Stimulated activated CD8-positive, alpha-beta memory T cell treated with anti-CD3 and anti-CD28 coated beads, Interleukin-2, amount 100 ng/mL, for 48 hours (primary cell): ENCODE results near the gene BEST1.

Experiments used
- DNase-seq, 2 donors: peaks; one replicate each; pipeline ENCODE4 v3.0.0-alpha.2; 2020; ENCODE audit warnings: low read depth in 2 of 2

Gene BEST1

DNA sequence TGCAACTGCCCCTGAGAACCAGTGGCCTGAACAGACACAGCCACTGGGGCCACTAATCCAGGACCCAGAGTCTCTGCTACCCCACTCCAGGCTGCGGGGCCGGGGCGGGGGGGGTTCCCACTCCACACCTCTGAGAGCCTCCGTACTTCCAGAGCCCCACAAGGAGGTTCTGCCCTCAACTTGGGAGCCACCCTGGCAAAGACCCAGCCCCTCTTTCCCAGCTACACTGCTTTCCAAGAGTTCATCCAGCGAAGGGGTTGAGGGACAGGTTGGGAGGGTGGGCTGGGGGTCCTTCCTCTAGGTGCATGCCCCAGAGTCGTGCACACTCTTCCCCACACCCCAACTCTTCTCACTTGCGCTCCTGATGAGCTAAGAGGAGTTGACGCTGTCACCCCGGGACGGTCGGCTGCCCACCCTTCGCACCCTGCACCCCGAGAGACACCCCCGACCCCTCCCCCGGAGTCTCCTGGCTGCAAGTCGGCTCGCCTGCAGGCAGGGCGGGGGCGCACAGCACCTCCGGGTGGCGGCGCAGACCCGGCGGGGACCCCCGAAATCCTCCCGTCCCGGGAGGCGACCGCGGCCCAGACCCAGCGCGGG lies 33.3 kb upstream of the BEST1 start:
- no peak for DNase-seq

GRCh38 chr11:61917334-61918109 lies 32.6 kb upstream of the BEST1 start, which contains the start of gene RAB3IL1:
TSS of gene RAB3IL1 (minus strand) at chr11:61917566. CDS start at chr11:61917367, 199 bp downstream.
- DNase-seq: no peak

GRCh38 chr11:61918251-61918937 lies 31.8 kb upstream of the BEST1 start:
- DNase-seq: no peak

GRCh38 chr11:61918938-61919704 lies 31.0 kb upstream of the BEST1 start:
- no peak for DNase-seq

- DNase-seq: no peak
Measured at GRCh38 chr11:61919705-61920631, 30.2 kb upstream of the BEST1 start.

- no peak for DNase-seq
Measured at GRCh38 chr11:61921446-61921845, 28.7 kb upstream of the BEST1 start.

- no peak for DNase-seq
Measured at GRCh38 chr11:61922539-61922938, 27.6 kb upstream of the BEST1 start.

DNA sequence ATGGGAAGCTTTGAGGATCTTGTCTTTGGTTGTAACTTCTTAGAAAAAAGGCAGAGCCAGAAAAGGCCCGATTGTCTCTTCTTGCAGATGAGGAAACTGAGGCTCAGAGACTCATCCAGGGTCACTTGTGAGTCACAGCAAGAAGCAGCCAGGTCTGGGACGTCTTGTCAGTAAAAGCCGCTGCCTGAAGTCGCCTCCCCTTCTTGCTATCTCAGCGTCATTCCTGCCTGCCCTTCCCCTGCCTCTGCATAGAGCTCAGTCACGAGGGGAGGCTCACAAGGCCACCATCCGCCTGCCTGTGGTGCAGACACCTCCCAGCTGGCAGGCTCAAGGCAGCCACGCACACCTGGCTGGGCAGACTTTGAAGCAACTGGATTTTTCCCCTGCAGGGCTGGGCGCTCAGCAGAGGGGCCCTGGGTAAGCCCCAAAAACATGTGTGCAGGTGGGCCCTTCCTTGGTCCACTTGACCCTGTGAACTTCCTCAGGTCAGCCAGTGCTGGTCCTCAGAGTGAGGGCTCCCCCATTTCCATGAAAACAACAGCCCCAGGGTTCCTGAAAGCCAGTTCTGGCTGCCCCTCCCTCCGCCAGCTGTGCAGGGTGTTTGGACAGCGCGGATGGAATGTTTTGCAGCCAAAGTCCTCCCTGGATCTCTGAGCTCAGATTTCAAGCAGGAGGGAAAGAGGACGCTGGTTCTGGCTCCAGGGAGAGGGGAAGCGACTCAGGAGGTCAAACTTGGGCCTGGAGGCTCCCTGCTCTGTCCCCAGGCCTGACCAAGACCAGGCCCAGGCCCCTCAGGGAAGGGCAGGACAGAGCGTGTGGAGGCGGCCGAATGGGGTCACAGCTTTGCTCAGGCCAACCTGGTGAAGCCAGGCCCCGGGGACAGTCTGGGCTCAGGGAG lies 26.7 kb upstream of the BEST1 start:
- DNase-seq: no peak

DNA sequence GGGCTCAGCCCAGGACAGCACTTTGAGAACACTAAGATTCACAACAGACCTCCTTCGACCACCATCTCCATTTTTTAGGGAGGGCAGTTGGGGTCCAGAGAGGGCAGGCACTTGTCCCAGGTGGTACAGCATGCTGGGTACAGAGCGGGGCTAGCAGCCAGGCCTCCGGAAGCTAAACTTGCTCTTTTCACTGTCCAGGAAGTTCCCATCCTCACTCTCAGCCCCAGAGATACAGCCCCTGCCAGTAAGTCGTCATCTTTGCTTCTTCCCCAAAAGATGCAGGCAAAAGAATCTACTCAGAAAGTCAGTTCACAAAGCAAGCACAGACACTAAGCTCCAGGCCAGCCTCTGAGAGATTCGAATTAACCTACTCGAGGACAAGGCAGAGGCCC lies 26.1 kb upstream of the BEST1 start:
- no peak for DNase-seq

DNA sequence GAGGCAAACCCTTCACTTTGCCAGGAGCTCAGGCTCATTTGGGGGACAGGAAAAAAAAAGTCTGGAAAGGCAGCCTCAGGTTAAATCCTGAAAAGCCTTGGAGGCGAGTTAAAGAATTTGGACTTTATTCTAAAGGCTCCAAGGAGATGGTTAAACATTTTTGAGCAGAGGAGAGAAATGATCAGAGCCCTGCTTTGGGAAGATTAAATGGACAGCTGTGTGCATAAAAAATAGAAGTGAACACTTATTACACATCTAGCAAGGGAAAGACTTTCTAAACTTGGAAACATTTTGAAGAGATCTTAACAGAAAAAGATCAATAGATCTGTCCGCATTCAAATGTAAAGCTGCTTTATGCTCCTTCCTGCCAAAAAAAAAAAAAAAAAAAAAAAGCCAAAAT lies 24.4 kb upstream of the BEST1 start:
- no peak for DNase-seq

GRCh38 chr11:61926235-61926634 lies 23.9 kb upstream of the BEST1 start:
- DNase-seq: no peak

- DNase-seq: no peak
Measured at GRCh38 chr11:61927501-61927900, 22.6 kb upstream of the BEST1 start.

- DNase-seq: no peak
Measured at GRCh38 chr11:61928606-61929005, 21.5 kb upstream of the BEST1 start.

- no peak for DNase-seq
Measured at GRCh38 chr11:61930933-61931332, 19.2 kb upstream of the BEST1 start.

DNA sequence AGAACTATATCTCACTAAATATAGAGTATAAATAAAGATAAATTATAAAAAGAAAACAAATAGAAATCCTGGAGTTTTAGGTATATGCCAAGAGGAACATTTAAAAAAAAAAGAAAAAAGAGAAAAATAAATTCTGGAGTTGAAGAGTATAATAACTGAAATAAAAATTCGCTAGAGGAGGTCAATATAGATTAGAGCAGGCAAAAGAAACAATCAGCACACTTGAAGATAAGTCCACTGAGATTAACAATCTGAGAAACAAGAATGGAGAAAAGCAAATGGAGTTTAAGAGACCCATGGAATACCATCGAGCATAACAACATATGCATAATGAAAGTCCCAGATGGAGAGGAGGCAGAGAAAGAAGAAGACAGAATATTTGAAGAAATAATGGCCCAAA lies 14.3 kb upstream of the BEST1 start:
- no peak for DNase-seq

DNA sequence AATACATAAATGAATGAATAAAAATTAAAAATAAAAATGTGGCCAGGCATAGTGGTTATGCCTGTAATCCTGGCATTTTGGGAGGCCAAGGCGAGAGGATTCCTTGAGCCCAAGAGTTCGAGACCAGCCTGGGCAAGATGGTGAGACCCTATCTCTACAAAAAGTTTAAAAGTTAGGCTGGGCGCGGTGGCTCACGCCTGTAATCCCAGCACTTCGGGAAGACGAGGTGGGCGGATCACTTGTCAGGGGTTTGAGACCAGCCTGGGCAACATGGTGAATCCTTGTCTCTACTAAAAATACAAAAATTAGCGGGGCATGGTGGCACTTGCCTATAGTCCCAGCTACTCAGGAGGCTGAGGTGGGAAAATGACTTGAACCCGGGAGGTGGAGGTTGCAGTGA lies 9.7 kb upstream of the BEST1 start:
- no peak for DNase-seq

- no peak for DNase-seq
Measured at GRCh38 chr11:61945191-61945590, 5.0 kb upstream of the BEST1 start.

DNA sequence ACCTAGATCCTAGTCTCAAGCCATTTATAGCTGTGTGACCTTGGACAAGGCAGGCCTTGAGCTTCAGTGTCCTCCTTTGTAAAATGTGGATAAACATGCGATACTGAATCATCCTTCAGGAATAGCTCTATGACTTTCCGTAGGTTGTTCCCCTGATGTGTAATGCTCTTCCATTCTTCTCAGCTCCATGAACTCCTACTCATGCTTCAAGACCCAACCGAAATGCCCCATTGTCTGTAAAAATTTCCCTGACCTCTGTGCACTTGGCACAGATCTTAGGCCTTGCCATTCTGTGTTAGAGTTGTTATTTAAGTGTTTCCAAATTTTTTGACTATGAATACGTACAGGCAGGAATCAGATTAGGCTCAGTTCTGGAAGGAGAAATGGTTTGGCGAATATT lies 3.3 kb upstream of the BEST1 start:
- no peak for DNase-seq

DNA sequence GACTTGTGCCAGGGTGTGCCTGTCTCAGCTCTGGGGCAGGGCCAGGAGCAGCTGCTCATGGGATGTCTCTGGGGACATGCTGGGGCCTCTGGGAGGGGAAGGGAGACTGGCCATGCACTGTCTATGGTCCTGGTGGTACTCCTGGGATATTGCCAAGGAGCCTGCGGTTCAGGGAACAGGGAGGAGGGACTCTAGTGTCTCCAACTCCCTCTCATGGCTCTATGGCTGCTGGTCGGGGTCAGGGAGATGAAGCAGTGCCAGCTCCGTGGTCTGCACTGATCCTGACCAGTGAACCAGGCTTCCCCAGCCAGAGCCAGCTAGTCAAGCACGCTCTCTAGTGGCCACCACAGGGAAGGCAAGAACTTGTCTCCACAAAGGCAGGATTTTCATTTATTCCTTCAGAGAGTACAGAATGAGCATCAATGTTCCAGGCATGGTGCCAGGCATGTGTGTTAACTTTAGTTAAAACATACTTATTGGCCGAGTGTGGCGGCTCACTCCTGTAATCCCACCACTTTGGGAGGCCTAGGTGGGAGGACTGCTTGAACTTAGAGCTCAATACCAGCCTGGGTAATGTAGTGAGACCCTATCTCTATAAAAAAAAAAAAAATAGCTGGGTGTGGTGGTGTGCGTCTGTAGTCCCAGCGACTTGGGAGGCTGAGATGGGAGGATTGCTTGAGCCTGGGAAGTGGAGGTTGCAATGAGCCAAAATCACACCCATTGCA lies 2.5 kb upstream of the BEST1 start:
- DNase-seq: peak; percentile 44 to 58
